Liver (tissue), 9 donors: ENCODE data around the gene C6orf132. TPM values are rescaled to one million over a fixed set of nuclear protein-coding genes. Genes with fewer than 3 reads are reported as not detected.

Experiments used
- DNase-seq: peaks from one replicate; pipeline ENCODE4 v3.0.0-alpha.2; 2017; ENCODE audit warnings: low spot score
- H3K27ac ChIP-seq, 2 donors: one replicate each; pipeline ENCODE4 v1.7.0; 2013; ENCODE audit warnings: inconsistent platforms in 2 of 2, low read length in 2 of 2, control low read depth in 1 of 2, low read depth in 1 of 2, mild to moderate bottlenecking in 1 of 2
- H3K27me3 ChIP-seq, 4 donors: one replicate each; pipeline versions ENCODE4 v1.6.1 to v1.7.0; 2013; ENCODE audit warnings: low read length in 3 of 4, inconsistent platforms in 1 of 4, mild to moderate bottlenecking in 1 of 4, moderate library complexity in 1 of 4; ENCODE audit not compliant: control insufficient read depth in 4 of 4, insufficient read depth in 4 of 4
- H3K36me3 ChIP-seq, 4 donors: one replicate each; pipeline versions ENCODE4 v1.6.1 to v1.7.0; 2013; ENCODE audit warnings: low read length in 3 of 4, mild to moderate bottlenecking in 3 of 4, low read depth in 1 of 4, moderate library complexity in 1 of 4; ENCODE audit not compliant: control insufficient read depth in 4 of 4, insufficient read depth in 3 of 4
- H3K4me1 ChIP-seq, 4 donors: one replicate each; pipeline versions ENCODE4 v1.6.1 to v1.7.0; 2013; ENCODE audit warnings: low read length in 3 of 4, mild to moderate bottlenecking in 3 of 4, moderate library complexity in 1 of 4; ENCODE audit not compliant: control insufficient read depth in 4 of 4, insufficient read depth in 4 of 4
- H3K4me3 ChIP-seq, 3 donors: one replicate each; pipeline versions ENCODE4 v1.6.1 to v1.7.0; 2013; ENCODE audit warnings: low read length in 3 of 3, control low read depth in 1 of 3, low read depth in 1 of 3, mild to moderate bottlenecking in 1 of 3
- H3K9ac ChIP-seq, 2 donors: one replicate each; pipeline ENCODE4 v1.7.0; 2013; ENCODE audit warnings: low read length in 2 of 2, mild to moderate bottlenecking in 2 of 2, moderate library complexity in 2 of 2, control low read depth in 1 of 2, low read depth in 1 of 2
- H3K9me3 ChIP-seq, 4 donors: one replicate each; pipeline versions ENCODE4 v1.6.1 to v1.7.0; 2013; ENCODE audit warnings: low read length in 3 of 4; ENCODE audit not compliant: control insufficient read depth in 4 of 4
- EGR1 ChIP-seq, 2 donors: IDR thresholded peaks; 2 replicates each; pipeline ENCODE4 v1.6.1; 2016 to 2018; ENCODE audit warnings: antibody characterized with exemption in 2 of 2, low read depth in 2 of 2
- FOXA1 ChIP-seq: IDR thresholded peaks from 2 replicates; pipeline ENCODE4 v1.6.1; 2016; ENCODE audit warnings: antibody characterized with exemption
- GABPA ChIP-seq, 2 donors: IDR thresholded peaks in 1 of 2; conservative IDR thresholded peaks in 1 of 2; 2 replicates each; pipeline ENCODE4 v1.6.1; 2016; ENCODE audit warnings: antibody characterized with exemption in 2 of 2, mild to moderate bottlenecking in 1 of 2, moderate library complexity in 1 of 2
- HNF4A ChIP-seq, 2 donors: conservative IDR thresholded peaks; 2 replicates each; pipeline ENCODE4 v1.6.1; 2016; ENCODE audit warnings: antibody characterized with exemption in 2 of 2, mild to moderate bottlenecking in 2 of 2
- HNF4G ChIP-seq: IDR thresholded peaks from 2 replicates; pipeline ENCODE4 v1.6.1; 2016; ENCODE audit warnings: antibody characterized with exemption
- JUND ChIP-seq, 2 donors: IDR thresholded peaks; 2 replicates each; pipeline ENCODE4 v1.6.1; 2016; ENCODE audit warnings: antibody characterized with exemption in 2 of 2
- NR2F2 ChIP-seq: IDR thresholded peaks from 2 replicates; pipeline ENCODE4 v1.6.1; 2016; ENCODE audit warnings: antibody characterized with exemption
- RXRA ChIP-seq, 2 donors: IDR thresholded peaks; 2 replicates each; pipeline ENCODE4 v1.6.1; 2017 to 2018; ENCODE audit warnings: antibody characterized with exemption in 2 of 2, mild to moderate bottlenecking in 1 of 2
- TAF1 ChIP-seq: conservative IDR thresholded peaks from 2 replicates; pipeline ENCODE4 v1.6.1; 2016; ENCODE audit warnings: antibody characterized with exemption, mild to moderate bottlenecking
- WGBS: extraction: QIAGEN DNeasy Blood & Tissue Kit; methylation state at CpG from one replicate; pipeline ENCODE4 v1.1.7; 2013; 5-methylcytosine and 5-hydroxymethylcytosine counted together
- polyA plus RNA-seq, 2 donors: library from polyadenylated mRNA; stranded (reverse) in 1 of 2; unstranded in 1 of 2; fragments of 200-250 nt in 1 of 2; fragments of >200 nt in 1 of 2; fragmentation: Nextera tagmentation in 1 of 2; extraction: Ambion mirVana in 1 of 2; gene quantifications; one replicate each; pipeline versions ENCODE4 v1.2.1 to v1.2.3, GENCODE V29; 2013 to 2015
- total RNA-seq, 2 donors: library from RNA; depleted of rRNA; stranded (reverse); fragments of >200 nt; gene quantifications; one replicate each; pipeline ENCODE4 v1.2.3, GENCODE V29; 2014
- TF ChIP-seq, protein P1 (sequence below): IDR thresholded peaks from 2 replicates; pipeline ENCODE4 v1.6.1; 2016; ENCODE audit warnings: antibody characterized with exemption
- TF ChIP-seq, protein P2 (sequence below): IDR thresholded peaks from 2 replicates; pipeline ENCODE4 v1.6.1; 2016; ENCODE audit warnings: antibody characterized with exemption
- TF ChIP-seq, protein P3 (sequence below): IDR thresholded peaks from 2 replicates; pipeline ENCODE4 v1.6.1; 2016; ENCODE audit warnings: antibody characterized with exemption, mild to moderate bottlenecking
- TF ChIP-seq, protein P4 (sequence below): fragments of 150-350 bp; IDR thresholded peaks from 2 replicates; pipeline ENCODE4 v1.5.1; 2017; ENCODE audit warnings: improper control_type of control experiment, low read depth, low read length; ENCODE audit not compliant: missing input control
- donor health status: healthy.
- donor health status: healthy.
- donor health status: healthy.
- donor health status: healthy.
- donor health status: healthy.

Gene C6orf132
- total and polyA plus RNA-seq, 4 donors = 0.07 to 0.25 (median 0.24) TPM; not detected in 1

DNA sequence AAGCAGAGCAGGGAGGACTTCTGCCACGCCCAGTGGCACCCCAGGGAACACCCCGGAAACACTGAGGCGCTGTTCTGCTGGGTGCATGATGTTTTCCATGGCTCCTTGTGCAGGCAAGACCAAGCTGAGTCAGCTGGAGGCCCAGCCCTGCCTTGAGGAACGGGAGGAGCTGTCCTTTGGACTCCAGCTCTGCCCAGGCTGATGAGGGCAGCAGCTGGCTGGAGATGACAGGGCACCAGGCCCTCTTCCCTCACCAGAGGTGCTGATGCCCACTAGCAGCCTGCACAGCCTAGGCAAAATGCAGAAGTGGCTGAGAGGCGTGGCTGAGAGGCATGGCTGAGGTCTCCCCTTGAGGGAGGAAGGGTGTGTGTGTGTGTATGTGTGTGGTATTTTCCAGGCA, 2.4 kb downstream of the C6orf132 start:
- Histone ChIP-seq H3K4me1 (peaks cover 2 to 10% (median 5%) of the 10 kb centered on the region in 4 donors), H3K4me3 (no peak overlapping the region), H3K9me3 (no peaks in the 10 kb centered on the region), H3K27ac (no peak overlapping the region), H3K9ac (no peak overlapping the region), H3K27me3 (peaks cover 0 to 2% (median 0%) of the 10 kb centered on the region in 4 donors), H3K36me3 (no peaks in the 10 kb centered on the region)
- DNase-seq = no peak
- 79% methylated on average over 5 of the region's 5 CpGs for WGBS
- TF ChIP-seq JUND (IDR thresholded peaks at IDR 0.05) (no peak), NR2F2 (no peak)

DNA sequence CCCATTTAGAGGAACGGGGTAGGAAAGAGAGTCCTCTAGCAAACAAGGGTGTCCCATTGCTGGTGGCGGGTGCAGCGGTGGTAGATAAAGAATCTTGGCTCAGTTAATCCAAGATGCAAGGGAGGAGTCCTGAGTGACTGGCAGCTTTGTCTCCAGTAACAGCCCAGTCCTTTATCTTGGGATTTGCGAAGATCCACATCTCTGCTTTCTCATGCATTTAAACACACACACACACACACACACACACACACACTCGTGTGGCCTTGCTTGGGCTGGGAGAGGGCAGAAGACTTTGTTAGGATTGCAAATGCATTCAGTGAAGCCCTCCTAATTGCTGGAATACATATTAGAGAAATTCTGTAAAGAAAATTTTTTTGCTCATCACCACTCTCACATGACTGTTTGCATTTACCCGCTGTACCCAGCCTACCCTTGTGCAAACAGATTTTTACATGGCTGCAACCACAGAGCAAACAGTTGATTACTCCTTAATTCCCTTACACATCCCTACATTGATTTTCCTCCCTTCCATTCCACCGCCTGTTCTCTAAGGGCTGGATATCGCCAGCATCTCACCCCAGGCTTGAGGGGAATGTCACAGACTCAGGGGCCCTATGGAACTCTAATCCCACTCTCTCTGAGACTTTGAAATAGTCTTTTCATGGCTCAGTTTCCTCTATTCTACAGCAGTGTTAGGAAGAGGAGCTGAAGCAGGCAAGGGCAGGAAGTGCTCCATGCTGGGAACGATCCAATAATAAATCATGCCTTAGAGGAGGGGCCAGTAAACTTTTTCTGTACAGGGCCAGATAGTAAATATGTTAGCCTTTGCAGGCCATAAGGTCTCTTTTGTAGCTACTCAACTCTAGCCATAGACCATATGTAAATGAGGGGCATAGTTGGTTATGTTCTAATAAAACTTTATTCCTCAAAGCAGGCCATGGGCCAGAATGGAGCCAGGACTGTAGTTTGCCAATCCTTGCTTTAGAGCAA, 3.5 kb downstream of the C6orf132 start:
- Histone ChIP-seq H3K27ac (no peak overlapping the region), H3K36me3 (no peaks in the 10 kb centered on the region), H3K9me3 (no peaks in the 10 kb centered on the region), H3K27me3 (peaks cover 0 to 2% (median 0%) of the 10 kb centered on the region in 4 donors), H3K9ac (no peak overlapping the region), H3K4me3 (no peak overlapping the region), H3K4me1 (peaks cover 2 to 10% (median 5%) of the 10 kb centered on the region in 4 donors)
- TF ChIP-seq EGR1 (IDR thresholded peaks at IDR 0.05; ENCODE audit: low read depth in 2 of 2) = no peak
- TF ChIP-seq NR2F2 = no peak
- no peak for TF ChIP-seq FOXA1
- TF ChIP-seq, protein P1, sequence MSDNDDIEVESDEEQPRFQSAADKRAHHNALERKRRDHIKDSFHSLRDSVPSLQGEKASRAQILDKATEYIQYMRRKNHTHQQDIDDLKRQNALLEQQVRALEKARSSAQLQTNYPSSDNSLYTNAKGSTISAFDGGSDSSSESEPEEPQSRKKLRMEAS = no peak
- no peak for TF ChIP-seq GABPA (IDR thresholded peaks at IDR 0.05 in 1 of 2, conservative IDR thresholded peaks at IDR 0.05 in 1 of 2)
- TF ChIP-seq, protein P2, sequence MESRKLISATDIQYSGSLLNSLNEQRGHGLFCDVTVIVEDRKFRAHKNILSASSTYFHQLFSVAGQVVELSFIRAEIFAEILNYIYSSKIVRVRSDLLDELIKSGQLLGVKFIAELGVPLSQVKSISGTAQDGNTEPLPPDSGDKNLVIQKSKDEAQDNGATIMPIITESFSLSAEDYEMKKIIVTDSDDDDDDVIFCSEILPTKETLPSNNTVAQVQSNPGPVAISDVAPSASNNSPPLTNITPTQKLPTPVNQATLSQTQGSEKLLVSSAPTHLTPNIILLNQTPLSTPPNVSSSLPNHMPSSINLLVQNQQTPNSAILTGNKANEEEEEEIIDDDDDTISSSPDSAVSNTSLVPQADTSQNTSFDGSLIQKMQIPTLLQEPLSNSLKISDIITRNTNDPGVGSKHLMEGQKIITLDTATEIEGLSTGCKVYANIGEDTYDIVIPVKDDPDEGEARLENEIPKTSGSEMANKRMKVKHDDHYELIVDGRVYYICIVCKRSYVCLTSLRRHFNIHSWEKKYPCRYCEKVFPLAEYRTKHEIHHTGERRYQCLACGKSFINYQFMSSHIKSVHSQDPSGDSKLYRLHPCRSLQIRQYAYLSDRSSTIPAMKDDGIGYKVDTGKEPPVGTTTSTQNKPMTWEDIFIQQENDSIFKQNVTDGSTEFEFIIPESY = no peak
- TF ChIP-seq, protein P3, sequence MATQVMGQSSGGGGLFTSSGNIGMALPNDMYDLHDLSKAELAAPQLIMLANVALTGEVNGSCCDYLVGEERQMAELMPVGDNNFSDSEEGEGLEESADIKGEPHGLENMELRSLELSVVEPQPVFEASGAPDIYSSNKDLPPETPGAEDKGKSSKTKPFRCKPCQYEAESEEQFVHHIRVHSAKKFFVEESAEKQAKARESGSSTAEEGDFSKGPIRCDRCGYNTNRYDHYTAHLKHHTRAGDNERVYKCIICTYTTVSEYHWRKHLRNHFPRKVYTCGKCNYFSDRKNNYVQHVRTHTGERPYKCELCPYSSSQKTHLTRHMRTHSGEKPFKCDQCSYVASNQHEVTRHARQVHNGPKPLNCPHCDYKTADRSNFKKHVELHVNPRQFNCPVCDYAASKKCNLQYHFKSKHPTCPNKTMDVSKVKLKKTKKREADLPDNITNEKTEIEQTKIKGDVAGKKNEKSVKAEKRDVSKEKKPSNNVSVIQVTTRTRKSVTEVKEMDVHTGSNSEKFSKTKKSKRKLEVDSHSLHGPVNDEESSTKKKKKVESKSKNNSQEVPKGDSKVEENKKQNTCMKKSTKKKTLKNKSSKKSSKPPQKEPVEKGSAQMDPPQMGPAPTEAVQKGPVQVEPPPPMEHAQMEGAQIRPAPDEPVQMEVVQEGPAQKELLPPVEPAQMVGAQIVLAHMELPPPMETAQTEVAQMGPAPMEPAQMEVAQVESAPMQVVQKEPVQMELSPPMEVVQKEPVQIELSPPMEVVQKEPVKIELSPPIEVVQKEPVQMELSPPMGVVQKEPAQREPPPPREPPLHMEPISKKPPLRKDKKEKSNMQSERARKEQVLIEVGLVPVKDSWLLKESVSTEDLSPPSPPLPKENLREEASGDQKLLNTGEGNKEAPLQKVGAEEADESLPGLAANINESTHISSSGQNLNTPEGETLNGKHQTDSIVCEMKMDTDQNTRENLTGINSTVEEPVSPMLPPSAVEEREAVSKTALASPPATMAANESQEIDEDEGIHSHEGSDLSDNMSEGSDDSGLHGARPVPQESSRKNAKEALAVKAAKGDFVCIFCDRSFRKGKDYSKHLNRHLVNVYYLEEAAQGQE = no peak
- DNase-seq = no peak
- WGBS = 61% methylated on average over 9 of the region's 9 CpGs

DNA sequence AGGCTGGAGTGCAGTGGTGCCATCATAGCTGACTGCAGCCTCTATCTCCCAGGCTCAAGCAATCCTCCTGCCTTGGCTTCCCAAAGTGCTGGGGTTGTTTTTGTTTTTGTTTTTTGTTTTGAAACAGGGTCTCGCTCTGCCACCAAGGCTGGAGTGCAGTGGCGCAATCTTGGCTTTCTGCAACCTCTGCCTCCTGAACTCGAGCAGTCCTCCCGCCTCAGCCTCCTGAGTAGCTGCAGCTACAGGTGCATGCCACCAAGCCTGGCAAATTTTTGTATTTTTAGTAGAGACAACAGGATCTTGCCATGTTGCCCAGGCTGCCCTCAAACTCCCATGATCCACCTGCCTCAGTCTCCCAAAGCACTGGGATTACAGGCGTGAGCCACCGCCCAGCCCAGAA, 4.2 kb downstream of the C6orf132 start:
- Histone ChIP-seq H3K9ac (no peak overlapping the region), H3K4me3 (no peak overlapping the region), H3K27me3 (peaks cover 0 to 2% (median 0%) of the 10 kb centered on the region in 4 donors), H3K9me3 (no peaks in the 10 kb centered on the region), H3K27ac (no peak overlapping the region), H3K36me3 (no peaks in the 10 kb centered on the region), H3K4me1 (peaks cover 2 to 10% (median 5%) of the 10 kb centered on the region in 4 donors)
- 95% methylated on average over 6 of the region's 6 CpGs for WGBS
- no peak for DNase-seq
- no peak for TF ChIP-seq RXRA (IDR thresholded peaks at IDR 0.05)
- TF ChIP-seq EGR1 (IDR thresholded peaks at IDR 0.05; ENCODE audit: low read depth in 2 of 2) = no peak
- TF ChIP-seq, protein P3 = no peak
- TF ChIP-seq, protein P1 = no peak
- TF ChIP-seq TAF1 = no peak
- TF ChIP-seq, protein P4, sequence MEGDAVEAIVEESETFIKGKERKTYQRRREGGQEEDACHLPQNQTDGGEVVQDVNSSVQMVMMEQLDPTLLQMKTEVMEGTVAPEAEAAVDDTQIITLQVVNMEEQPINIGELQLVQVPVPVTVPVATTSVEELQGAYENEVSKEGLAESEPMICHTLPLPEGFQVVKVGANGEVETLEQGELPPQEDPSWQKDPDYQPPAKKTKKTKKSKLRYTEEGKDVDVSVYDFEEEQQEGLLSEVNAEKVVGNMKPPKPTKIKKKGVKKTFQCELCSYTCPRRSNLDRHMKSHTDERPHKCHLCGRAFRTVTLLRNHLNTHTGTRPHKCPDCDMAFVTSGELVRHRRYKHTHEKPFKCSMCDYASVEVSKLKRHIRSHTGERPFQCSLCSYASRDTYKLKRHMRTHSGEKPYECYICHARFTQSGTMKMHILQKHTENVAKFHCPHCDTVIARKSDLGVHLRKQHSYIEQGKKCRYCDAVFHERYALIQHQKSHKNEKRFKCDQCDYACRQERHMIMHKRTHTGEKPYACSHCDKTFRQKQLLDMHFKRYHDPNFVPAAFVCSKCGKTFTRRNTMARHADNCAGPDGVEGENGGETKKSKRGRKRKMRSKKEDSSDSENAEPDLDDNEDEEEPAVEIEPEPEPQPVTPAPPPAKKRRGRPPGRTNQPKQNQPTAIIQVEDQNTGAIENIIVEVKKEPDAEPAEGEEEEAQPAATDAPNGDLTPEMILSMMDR = no peak
- no peak for TF ChIP-seq HNF4G
- TF ChIP-seq HNF4A (conservative IDR thresholded peaks at IDR 0.05) = no peak
